GM21367 (cell line): Measurements from ENCODE around the gene CAMK2D.

Experiments used
- ATAC-seq: cut with Tn5 transposase; IDR thresholded peaks from one replicate; pipeline ENCODE4 v1.9.1; 2021; ENCODE audit not compliant: unreplicated experiment

Gene CAMK2D

GRCh38 chr4:113495790-113496189 lies 265.7 kb downstream of the CAMK2D start:
- no peak for ATAC-seq

GRCh38 chr4:113483131-113483530 lies 278.4 kb downstream of the CAMK2D start:
- no peak for ATAC-seq

- no peak for ATAC-seq
Measured at GRCh38 chr4:113482325-113482724, 279.2 kb downstream of the CAMK2D start.

GRCh38 chr4:113481820-113482219 lies 279.7 kb downstream of the CAMK2D start:
- no peak for ATAC-seq

GRCh38 chr4:113480109-113480508 lies 281.4 kb downstream of the CAMK2D start:
- ATAC-seq: no peak

- no peak for ATAC-seq
Measured at GRCh38 chr4:113478032-113478431, 283.5 kb downstream of the CAMK2D start.

GRCh38 chr4:113476800-113477199 lies 284.7 kb downstream of the CAMK2D start:
- ATAC-seq: no peak

- ATAC-seq: no peak
Measured at GRCh38 chr4:113474017-113474416, 287.5 kb downstream of the CAMK2D start.

GRCh38 chr4:113472864-113473263 lies 288.7 kb downstream of the CAMK2D start:
- ATAC-seq: no peak

GRCh38 chr4:113471146-113471860 lies 290.2 kb downstream of the CAMK2D start:
- no peak for ATAC-seq

GRCh38 chr4:113469926-113470325 lies 291.6 kb downstream of the CAMK2D start:
- ATAC-seq: no peak

- ATAC-seq: no peak
Measured at GRCh38 chr4:113469023-113469390, 292.5 kb downstream of the CAMK2D start.

- ATAC-seq: no peak
Measured at GRCh38 chr4:113468165-113469022, 293.1 kb downstream of the CAMK2D start.

- ATAC-seq: no peak
Measured at GRCh38 chr4:113467581-113467980, 294.0 kb downstream of the CAMK2D start.

GRCh38 chr4:113462286-113462685 lies 299.3 kb downstream of the CAMK2D start:
- ATAC-seq: no peak

- no peak for ATAC-seq
Measured at GRCh38 chr4:113461281-113461680, 300.3 kb downstream of the CAMK2D start.

GRCh38 chr4:113457886-113458285 lies 303.7 kb downstream of the CAMK2D start:
- no peak for ATAC-seq

- ATAC-seq: no peak
Measured at GRCh38 chr4:113457121-113457520, 304.4 kb downstream of the CAMK2D start.

GRCh38 chr4:113455061-113455460 lies 306.5 kb downstream of the CAMK2D start:
- no peak for ATAC-seq

GRCh38 chr4:113452868-113453620 lies 308.5 kb downstream of the CAMK2D start:
- no peak for ATAC-seq

GRCh38 chr4:113452152-113452551 lies 309.4 kb downstream of the CAMK2D start:
- ATAC-seq: no peak
